ENCODE data around the gene BRIP1. TPM values are rescaled to one million over a fixed set of nuclear protein-coding genes. Genes with fewer than 3 reads are reported as not detected.

BRIP1 gene
- total RNA-seq, 1 experiment from 2014 or later: 20.2 TPM

- Histone ChIP-seq H3K4ac (ENCODE audit: low read depth, low read length) (no peak overlapping the region), H3T11ph (ENCODE audit: low read length) (no peak overlapping the region), H2BK120ac (ENCODE audit: low read depth, low read length, poor library complexity, severe bottlenecking) (no peak overlapping the region), H2BK5ac (ENCODE audit: insufficient read length, low read length) (no peak overlapping the region), H3K56ac (ENCODE audit: insufficient read length, low read depth, low read length) (no peak overlapping the region), H4K5ac (ENCODE audit: insufficient read length, low read depth, low read length) (no peak overlapping the region), H3K23ac (ENCODE audit: insufficient read length, low read depth, low read length) (no peak overlapping the region), H3K14ac (ENCODE audit: insufficient read depth, low read length) (no peak overlapping the region), H3K27me3 (ENCODE audit: insufficient read depth, low read length) (no peaks in the 10 kb centered on the region), H3K9ac (ENCODE audit: extremely low read depth, insufficient read length, low read length) (no peak overlapping the region), H2AK5ac (ENCODE audit: insufficient read length, low read length) (no peak overlapping the region), H2BK15ac (ENCODE audit: low read depth, low read length) (no peak overlapping the region), H3K79me2 (ENCODE audit: insufficient read depth, low read length) (no peaks in the 10 kb centered on the region), H3K79me1 (ENCODE audit: insufficient read depth, low read depth, low read length, poor library complexity, severe bottlenecking) (no peaks in the 10 kb centered on the region), H3K27ac (ENCODE audit: insufficient read length, low read depth, low read length) (no peak overlapping the region), H3K4me1 (ENCODE audit: insufficient read depth, low read length) (no peaks in the 10 kb centered on the region), H4K20me1 (ENCODE audit: control insufficient read depth, insufficient read depth, insufficient read length) (no peaks in the 10 kb centered on the region), H2BK20ac (ENCODE audit: low read depth, low read length, poor library complexity, severe bottlenecking) (no peak overlapping the region), H4K91ac (ENCODE audit: insufficient read length, low read depth, low read length) (no peak overlapping the region), H3K18ac (ENCODE audit: insufficient read length, low read depth, low read length) (no peak overlapping the region), H3K23me2 (ENCODE audit: insufficient read length, low read depth, low read length, poor library complexity, severe bottlenecking) (no peaks in the 10 kb centered on the region), H3K9me3 (ENCODE audit: control insufficient read depth, low read depth, low read length) (no peaks in the 10 kb centered on the region), H2BK12ac (ENCODE audit: insufficient read length, low read depth, low read length) (no peak overlapping the region), H2AFZ (ENCODE audit: low read length) (no peak overlapping the region), H4K8ac (replicated peaks; ENCODE audit: insufficient read length, low read depth, low read length) (no peak overlapping the region), H3K4me2 (ENCODE audit: insufficient read depth, insufficient read length, low read length) (no peak overlapping the region)
- Mint-ChIP-seq H3K4me1 (no peaks in the 10 kb centered on the region), H3K9me3 (peaks cover 0 to 3% of the 10 kb centered on the region in 2 experiments; a peak in 1 of 5 replicates), H3K27me3 (ENCODE audit: low read depth) (no peaks in the 10 kb centered on the region), H3K27ac (no peak overlapping the region), H3K4me3 (no peak overlapping the region), H3K36me3 (ENCODE audit: insufficient read depth in 1 of 3, low read depth in 3 of 3) (no peaks in the 10 kb centered on the region)
- DNase-seq: no peak
- TF ChIP-seq, protein P1, sequence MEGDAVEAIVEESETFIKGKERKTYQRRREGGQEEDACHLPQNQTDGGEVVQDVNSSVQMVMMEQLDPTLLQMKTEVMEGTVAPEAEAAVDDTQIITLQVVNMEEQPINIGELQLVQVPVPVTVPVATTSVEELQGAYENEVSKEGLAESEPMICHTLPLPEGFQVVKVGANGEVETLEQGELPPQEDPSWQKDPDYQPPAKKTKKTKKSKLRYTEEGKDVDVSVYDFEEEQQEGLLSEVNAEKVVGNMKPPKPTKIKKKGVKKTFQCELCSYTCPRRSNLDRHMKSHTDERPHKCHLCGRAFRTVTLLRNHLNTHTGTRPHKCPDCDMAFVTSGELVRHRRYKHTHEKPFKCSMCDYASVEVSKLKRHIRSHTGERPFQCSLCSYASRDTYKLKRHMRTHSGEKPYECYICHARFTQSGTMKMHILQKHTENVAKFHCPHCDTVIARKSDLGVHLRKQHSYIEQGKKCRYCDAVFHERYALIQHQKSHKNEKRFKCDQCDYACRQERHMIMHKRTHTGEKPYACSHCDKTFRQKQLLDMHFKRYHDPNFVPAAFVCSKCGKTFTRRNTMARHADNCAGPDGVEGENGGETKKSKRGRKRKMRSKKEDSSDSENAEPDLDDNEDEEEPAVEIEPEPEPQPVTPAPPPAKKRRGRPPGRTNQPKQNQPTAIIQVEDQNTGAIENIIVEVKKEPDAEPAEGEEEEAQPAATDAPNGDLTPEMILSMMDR (conservative IDR thresholded peaks at IDR 0.05): no peak
- WGBS (ENCODE audit: extremely low coverage, insufficient read length, low lambda C conversion rate): no CpG with 5 or more reads among the region's 4 CpGs
Measured at GRCh38 chr17:61663310-61663709, 200.0 kb downstream of the BRIP1 start.
